HG02571 (cell line): Measurements from ENCODE around the gene CYP2S1.
"Not testable (repeated sequence)": the region's sequence is repeated elsewhere in the genome, so short reads cannot be mapped to it uniquely, and the experiment has no call there.

Source experiments
- ATAC-seq: cut with Tn5 transposase; IDR thresholded peaks from one replicate; pipeline ENCODE4 v1.9.1; 2021; ENCODE audit warnings: mild to moderate bottlenecking, moderate library complexity; ENCODE audit not compliant: unreplicated experiment

The CYP2S1 gene

DNA sequence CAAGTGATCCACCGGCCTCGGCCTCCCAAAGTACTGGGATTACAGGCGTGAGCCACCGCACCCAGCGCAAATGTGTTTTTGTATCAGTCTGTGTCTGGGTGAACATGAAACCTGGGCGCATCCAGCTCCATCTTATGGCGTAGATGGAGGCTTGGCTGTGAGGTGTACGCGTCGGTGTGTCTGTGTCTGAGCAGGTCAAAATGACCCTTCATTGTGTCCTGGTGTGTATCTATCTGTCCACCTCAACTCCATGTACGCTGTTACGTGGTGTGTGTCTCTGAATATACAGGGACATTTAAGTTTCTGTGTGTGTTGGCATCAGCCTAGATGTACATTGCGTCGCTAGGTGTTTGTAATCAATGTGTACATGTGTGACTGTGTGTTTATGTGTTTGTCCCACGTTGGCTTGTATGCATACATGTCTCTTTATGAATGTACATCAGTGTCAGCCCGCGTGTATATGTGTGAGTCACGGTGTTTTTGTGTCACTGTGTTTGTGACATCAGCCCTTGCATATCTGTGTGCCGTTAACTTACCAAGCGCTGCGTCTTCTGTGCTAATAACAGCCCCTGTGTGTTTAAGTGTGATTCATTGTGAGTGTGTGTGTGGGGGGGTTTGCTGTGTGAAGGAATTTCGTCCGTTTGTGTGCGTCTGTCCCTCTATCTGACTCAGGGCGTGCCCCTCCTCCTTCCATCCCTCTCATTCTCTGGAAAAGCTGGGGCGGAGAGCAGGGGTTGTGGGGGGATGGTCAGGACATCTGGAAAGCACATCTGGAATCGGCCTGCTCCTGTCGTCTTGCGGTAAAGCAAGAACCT, 32.4 kb downstream of the CYP2S1 start:
- no peak for ATAC-seq

DNA sequence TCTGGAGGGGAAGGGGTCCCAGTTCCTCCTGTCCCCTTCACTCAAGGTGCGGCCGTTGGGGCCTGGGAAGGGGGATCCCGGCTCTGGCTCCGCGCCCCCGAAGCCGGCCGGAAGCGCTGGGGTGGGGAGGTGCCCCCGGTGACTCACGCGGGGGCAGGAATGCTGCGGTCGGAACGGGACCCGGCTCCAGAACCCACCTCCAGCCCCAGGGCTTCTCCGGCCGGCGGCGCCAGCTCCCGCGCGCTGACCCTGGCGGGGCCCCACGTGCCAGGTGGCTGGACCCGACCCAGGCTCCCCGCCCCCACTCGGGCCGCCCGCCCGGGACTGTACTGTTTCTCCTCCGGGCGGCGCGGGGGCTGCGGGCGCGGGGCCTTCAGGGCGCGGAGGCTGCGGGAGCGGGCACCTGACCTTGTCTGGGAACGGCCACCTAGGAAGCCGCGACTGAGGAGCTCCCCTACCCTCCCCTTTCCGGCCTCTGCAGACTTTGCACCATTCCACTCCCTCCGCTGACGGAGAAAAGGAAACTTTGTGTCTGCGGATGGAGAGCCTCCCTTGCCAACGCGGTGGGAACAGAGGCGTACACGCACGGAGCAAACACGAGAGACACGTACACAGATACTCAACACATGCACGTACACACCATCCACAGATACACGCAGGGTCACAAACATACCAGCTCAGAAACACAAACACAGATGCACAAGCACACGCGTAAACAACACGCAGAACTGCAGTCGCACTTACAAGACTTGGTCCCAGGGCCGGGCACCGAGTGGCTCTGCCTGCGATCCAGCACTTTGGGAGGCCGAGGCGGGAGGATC, 33.2 kb downstream of the CYP2S1 start:
- ATAC-seq, result no peak

DNA sequence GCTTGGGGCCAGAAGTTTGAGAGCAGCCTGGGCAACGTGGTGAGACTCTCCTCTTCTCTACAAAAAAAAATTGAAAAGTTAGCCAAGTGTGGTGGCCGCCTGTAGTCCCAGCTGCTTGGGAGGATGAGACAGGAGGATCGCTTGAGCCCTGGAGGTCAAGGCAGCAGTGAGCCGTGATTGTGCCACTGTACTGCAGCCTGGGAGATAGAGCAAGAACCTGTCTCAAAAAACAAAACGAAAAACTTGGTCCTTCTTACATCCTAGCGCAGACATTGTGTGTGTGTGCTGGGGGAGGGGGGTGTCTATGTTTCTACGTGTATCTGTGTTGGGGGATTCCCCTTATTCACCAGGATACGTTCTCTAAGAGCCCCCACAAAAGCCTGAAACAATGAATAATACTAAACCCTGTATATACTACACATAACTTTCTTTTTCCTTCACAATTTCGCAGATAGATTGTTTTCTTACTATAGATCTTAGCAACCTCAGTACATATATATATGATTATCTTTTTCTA, 33.9 kb downstream of the CYP2S1 start:
- no peak for ATAC-seq

DNA sequence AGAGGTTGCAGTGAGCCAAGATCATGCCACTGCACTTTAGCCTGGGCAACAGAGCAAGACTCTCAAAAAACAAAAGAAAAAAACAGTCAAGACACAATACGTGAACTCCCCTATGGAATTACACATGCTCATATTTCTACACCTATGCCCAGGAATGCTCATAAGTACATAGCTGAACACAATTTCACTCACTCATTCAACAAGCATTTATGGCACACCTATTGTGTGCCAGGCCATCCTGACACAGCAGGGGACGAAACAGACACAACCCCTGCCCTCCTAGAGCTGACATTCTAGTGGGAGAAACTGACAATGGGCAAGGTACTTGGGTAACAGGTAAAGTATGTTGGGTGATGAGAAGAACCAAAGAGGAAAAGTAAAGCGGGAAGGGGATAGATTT, 35.5 kb downstream of the CYP2S1 start:
- ATAC-seq, result no peak

DNA sequence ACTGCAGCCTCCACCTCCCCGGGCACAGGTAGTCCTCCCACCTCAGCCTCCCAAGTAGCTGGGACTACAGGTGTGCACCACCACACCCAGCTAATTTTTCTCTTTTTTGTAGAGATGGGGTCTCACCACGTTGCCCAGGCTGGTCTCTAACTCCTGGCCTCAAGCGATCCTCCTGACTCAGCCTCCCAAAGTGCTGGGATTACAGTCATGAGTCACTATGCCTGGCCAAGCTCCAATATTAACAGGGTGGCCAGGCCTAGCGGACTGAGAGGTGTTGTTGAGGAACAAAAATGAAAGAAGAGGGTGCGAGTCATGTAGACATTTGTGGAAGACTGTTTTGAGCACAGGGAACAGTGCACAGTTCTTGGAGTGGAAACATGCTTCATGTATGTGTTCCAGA, 36.3 kb downstream of the CYP2S1 start:
- ATAC-seq, result not testable (repeated sequence)

DNA sequence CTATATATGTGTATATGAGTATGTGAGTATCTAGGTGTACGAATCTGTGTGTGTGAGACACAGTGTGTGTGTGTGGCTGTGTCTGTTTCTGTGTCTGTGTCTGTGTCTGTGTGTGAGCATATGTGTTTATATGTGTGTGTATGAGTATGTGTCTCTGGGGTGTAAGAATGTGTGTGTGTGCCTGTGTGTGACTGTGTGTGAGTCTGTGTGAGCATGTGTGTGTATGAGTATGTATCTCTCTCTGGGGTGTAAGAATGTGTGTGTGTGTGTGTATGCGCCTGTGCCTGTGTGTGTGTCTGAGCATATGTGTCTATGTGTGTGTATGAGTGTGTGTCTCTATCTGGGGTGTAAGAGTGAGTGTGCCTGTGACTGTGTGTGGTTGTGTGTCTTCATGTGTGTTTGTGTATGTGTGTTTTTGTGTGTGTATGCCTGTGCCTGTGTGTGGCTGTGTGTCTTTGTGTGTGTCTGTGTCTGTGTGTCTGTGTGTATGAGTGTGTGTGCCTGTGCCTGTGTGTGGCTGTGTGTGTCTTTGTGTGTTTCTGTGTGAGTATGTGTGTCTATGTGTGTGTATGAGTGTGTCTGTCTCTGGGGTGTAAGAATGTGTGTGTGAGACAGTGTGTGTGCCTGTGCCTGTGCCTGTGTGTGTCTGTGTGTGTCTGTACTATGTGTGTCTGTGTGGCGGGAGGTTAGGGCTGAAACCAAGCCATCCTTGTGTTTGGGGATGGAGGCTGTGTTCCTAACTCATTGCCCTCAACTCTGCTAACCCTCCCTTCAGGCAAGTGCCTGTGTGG, 37.2 kb downstream of the CYP2S1 start:
- ATAC-seq, result no peak

DNA sequence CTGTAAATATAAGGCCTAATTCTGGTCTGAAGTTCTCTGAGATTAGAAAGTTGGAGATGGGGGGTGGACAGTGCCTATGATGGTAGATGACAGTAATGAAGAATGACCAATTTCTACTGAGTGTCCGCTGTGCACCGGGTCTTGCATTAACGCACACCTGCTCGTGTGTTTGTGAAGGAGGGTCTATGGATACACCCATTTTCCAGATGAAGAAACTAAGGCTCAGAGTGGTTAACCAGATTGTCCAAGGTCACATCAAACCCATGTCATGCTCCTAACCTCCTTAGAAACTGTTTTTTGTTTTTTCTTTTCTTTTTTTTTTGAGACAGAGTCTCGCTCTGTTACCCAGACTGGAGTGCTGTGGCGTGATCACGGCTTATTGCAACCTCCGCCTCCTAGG, 39.7 kb downstream of the CYP2S1 start:
- ATAC-seq, result no peak

DNA sequence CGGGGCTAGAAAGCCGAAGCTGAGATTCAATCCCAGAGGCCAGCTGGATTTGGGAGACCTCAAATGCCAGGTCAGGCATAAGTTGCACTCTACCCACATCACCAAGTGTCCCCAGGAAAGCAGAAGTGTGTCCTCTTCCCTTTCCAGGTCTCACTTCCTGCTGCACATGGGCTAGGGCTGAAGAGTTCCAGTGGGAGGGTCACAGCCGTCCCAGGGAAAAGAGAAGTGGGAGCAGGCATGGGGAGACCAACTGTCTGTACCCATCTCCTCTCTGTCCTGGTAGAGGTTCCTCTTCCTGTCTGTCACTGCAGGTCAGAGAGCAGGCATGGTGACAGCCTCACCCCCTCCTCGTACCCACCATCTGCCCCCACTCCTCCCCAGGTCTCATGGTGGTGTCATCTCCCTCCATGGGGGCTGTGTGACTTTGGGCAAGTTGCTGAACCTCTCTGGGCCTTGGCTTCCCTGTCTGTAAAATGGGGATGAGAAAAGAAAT, 40.8 kb downstream of the CYP2S1 start:
- no peak for ATAC-seq

DNA sequence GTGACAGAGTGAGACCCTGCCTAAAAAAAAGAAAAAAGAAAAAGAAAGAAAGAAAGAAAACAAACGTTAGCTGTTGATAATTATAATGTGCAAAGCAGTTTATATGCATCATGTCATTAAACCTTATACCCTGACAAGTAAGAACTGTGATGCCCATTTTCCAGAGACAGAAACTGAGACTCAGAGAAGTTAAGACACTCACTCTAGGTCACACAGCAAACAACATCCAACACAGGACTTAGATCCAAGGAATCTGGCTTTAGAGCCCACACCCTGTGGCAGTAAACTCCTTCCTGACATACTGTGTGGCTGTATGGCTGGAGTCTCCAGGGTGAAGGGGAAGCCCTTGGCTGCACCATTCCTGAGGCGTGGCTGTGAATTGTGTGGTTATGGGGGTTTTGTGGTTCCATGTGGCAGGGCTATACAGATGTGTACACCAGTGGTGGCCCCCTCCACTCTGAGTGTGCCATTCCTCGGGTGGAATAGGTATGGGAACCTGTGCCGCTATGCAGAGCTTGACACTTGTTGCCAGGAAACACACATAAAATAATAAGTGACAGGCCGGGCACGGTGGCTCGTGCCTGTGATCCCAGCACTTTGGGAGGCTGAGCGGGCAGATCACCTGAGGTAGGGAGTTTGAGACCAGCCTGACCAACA, 41.6 kb downstream of the CYP2S1 start:
- no peak for ATAC-seq

DNA sequence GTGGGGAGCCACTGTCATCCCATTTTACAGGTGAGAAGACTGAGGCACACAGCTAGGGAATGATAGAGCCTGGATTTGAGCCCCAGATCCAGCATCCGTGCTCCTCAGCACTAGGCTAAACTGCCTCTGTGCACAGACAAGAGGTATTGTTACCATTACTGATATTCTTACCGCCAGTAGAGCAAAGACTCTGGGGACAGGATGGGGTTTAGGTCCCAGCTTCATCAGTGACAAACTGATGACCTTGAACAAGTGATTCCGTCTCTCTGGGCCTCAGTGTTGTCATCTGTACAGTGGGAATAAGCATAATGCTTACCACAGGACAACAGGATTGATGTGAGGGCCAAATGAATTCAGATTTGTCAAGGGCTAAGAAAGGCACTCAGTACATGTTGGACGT, 42.5 kb downstream of the CYP2S1 start:
- ATAC-seq, result no peak

DNA sequence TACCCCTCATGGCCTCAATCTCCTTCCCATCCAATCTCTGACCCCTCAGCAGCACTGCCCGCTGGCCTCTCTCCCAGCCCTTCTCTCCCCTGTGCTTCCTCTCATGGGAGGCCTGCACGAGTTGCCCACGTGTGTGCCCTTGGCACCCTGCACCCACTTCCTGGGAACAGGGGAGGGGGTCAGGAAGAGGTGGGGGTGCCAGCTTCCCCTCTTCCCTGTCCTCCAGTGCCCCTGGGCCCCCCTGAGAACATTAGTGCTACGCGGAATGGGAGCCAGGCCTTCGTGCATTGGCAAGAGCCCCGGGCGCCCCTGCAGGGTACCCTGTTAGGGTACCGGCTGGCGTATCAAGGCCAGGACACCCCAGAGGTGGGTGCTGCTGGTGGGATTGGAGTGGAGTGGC, 45.2 kb downstream of the CYP2S1 start:
- ATAC-seq, result no peak

DNA sequence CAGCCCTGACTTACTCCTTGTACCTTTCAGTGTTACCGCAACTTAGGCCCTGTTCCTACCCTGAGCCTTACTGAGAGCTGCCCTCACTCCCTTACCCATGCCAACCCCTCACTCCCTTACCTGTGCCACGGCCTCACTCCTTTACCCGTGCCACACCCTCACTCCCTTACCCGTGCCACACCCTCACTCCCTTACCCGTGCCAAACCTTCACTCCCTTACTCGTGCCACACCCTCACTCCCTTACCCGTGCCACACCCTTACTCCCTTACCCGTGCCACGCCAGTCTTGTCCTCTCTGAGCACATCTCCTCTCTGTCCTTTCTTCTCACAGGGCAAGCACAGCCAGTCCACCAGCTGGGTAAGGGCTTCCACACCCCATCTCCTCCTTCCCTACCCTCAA, 46.3 kb downstream of the CYP2S1 start:
- no peak for ATAC-seq

DNA sequence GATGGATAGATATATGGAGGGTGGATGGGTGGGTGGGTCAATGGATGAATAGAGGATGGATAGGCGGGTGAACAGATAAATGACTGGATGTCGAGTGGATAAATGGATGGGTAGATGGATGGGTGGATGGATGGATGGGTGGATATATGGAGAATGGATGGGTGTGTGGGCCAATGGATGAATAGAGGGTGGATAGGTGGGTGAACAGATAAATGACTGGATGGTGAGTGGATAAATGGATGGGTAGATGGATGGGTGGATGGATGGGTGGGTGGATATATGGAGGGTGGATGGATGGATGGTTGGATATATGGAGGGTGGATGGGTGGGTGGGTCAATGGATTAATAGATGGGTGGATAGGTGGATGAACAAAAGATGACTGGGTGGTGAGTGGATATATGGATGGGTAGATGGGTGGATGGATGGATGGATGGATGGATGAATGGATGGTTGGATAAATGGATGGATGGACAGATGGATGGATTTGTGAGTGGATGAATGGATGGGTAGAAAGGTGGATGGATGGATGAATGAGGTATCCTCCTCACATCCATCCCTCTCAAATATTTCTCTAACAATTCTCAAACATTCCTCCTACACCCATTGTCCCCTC, 47.0 kb downstream of the CYP2S1 start:
- no peak for ATAC-seq

DNA sequence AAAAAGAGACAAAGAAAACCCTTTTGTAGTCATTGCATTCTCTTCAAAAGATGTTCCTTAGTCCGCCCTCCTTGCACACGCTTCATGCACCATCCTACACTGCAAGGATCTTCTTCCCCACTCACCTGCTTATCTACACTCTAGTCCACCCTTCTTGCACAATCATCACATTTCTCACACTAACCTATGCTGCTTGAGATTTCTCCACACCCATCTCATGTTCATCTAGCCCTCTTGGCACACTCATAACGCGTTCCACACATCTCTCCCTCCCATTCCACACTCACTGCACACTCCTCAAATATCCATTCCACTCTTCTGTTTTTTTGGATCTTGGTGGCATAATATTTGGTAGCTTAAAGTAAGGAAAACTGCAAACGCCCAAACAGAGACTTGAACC, 48.8 kb downstream of the CYP2S1 start:
- no peak for ATAC-seq

DNA sequence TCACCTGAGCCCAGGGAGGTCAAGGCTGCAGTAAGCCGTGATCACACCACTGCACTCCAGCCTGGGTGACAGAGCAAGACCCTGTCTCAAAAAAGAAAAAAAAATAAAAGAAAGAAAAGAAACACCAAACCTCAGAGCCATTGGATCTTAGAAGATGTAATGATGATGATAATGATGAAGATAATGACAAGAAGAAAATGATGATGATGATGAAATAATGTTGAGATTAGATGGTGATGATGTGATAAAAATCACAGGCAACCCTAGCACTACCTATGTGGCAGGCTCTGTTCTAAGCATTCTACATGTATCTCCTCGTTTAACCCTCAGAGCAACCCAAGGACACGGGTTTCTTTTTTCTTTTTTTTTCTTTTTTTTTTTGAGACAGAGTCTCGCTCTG, 51.1 kb downstream of the CYP2S1 start:
- ATAC-seq, result no peak

DNA sequence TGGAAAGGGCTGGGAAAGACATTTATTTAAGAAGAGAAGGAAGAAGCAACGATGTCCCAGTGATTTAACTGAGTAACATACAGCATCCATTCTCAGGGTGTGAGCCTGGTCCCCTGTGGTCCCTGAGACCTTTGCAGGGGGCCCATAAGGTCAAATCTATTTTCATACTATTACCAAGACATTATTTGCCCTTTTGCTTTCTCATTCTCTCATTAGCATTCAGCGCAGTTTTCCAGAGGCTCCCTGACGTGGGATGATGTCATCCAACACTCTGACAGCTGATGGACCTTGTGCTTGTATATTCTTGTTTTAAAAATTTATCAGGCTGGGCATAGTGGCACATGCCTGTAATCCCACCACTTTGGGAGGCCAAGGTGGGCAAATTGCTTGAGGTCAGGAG, 52.8 kb downstream of the CYP2S1 start:
- ATAC-seq, result no peak

DNA sequence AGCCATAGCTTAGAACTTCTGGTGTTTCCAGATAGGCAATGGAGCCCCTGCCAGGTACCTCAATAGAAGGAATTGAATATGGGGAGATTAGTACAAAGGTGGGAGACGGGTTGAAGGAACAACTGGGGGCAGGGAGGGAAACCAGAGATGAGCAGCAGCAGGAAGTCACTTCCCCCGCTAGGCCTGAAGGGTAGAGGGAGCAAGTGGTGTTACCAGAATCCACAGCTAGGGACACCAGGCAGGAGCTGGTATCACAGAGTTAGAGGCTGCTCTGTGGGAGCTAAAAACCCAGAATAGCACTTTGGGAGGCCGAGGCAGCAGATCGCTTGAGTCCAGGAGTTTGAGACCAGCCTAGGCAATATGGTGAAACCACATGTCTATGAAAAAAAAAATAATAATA, 55.9 kb downstream of the CYP2S1 start:
- no peak for ATAC-seq

DNA sequence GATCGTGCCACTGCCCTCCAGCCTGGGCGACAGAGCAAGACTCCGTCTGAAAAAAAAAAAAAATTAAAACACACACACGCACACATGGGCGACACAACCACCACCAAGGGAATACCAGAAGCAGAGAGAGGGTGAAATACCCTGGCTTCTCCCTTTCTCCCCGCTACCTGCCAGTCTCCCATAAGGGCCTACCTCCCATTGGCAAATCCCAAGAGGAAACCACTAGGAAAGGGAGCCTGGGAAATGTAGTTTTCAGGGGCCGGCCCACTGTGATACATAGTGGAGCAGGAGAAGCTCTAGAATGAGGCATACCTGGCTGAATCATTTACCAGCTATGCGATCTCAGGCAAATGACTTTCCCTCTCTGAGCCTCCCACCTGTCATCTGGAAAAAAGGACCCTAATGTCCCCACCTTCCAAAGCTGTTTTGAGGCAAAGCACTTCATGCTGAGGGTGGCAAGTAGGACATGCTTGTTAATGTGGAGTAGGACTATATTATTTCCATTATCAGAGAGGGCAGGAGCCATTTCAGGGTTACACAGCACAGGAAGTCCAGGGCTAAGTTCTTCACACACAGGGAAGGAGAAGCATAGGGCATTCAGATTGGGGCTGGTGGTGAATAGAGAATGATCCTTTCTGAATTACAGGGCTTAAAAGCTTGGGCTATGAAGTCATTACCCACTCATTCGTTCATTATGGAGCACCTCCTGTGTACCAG, 56.8 kb downstream of the CYP2S1 start:
- ATAC-seq, result no peak

DNA sequence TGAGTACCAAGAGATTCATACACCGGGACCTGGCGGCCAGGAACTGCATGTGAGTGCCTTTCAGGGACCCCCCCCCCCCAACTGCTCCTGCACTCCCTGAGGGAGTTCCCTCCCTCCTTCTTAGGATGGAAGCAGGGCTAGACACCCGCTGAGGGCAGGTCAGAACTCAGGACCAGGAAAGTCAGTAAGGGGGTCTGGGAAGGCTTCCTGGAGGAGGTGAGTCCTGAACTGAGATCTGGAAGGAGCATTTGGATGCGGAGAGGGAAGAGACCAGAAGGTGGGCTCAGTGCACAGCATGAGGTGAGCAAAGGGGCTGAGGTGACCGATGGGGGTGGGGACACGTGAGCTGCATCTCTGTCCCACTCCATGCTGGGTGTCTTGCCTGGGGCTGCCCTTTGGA, 60.6 kb downstream of the CYP2S1 start:
- ATAC-seq, result no peak

DNA sequence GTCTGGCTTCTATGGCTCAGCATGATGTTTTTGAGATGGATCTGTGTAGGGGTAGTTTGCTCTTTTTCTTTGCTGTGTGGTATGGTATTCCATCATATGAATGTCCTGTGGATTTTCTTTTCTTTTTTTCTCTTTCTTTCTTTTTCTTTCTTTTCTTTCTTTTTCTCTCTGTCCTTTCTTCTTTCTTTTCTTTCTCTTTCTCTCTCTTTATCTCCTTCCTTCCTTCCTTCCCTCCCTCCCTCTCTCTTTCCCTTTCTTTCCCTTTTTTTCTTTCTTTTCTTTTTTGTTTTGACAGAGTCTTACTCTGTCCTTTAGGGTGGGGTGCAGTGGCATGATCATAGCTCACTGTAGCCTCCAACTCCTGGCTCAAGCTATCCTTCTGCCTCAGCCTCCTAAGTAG, 62.2 kb downstream of the CYP2S1 start:
- ATAC-seq, result no peak
